ENCODE data around the gene MAP3K6. TPM values are rescaled to one million over a fixed set of nuclear protein-coding genes. Genes with fewer than 3 reads are reported as not detected.

Gene MAP3K6
- total RNA-seq, 1 donor from 2014 or later, result 7.1 TPM

- no peak for ATAC-seq
Observed at GRCh38 chr1:27306892-27307761, 59.6 kb downstream of the MAP3K6 start.

GRCh38 chr1:27306071-27306470 is 60.7 kb downstream of the MAP3K6 start:
- DNase-seq (ENCODE audit: low spot score), result no peak
- ATAC-seq, result no peak

More at GRCh38 chr1:27306892-27307761, 59.6 kb downstream of the MAP3K6 start:
- no peak for DNase-seq (ENCODE audit: low spot score)

Other genes with a start within 250 kb of the MAP3K6 start
- 2.7 TPM for gene SLC9A1, start 211.8 kb downstream of the MAP3K6 start, total RNA-seq
- 21.8 TPM for gene WDTC1, start 132.3 kb downstream of the MAP3K6 start, total RNA-seq
- 19.9 TPM for gene TMEM222, start 44.8 kb downstream of the MAP3K6 start, total RNA-seq
- 0.81 TPM for gene SYTL1, start 24.9 kb downstream of the MAP3K6 start, total RNA-seq
- 101 TPM for gene FCN3, start 7.9 kb upstream of the MAP3K6 start, total RNA-seq
- not detected for gene CD164L2, start 16.4 kb upstream of the MAP3K6 start, total RNA-seq
- gene GPR3, start 25.7 kb upstream of the MAP3K6 start, total RNA-seq, result not detected
- gene WASF2, start 123.2 kb upstream of the MAP3K6 start, total RNA-seq, result 27.9 TPM
- 20.0 TPM for gene AHDC1, start 237.2 kb upstream of the MAP3K6 start, total RNA-seq